Effector memory CD8-positive, alpha-beta T cell (primary cell): ENCODE measurements around the gene PIH1D2.
"Not testable (repeated sequence)": the region's sequence is repeated elsewhere in the genome, so short reads cannot be mapped to it uniquely, and the experiment has no call there.

Experiments used
- ATAC-seq: fragments of 150-1000 bp; cut with Tn5 transposase; replicated peaks from 2 replicates; pipeline ENCODE4 v1.10.0; 2021; ENCODE audit warnings: mild to moderate bottlenecking, moderate library complexity
- DNase-seq, 3 experiments: peaks; one replicate each; pipeline ENCODE4 v3.0.0; 2021
- H3K27ac Mint-ChIP-seq, 2 donors: one replicate each; pipeline ENCODE4 v1.8.0; 2022; ENCODE audit warnings: mild to moderate bottlenecking in 2 of 2, mixed read lengths in 2 of 2, moderate library complexity in 2 of 2
- H3K27me3 Mint-ChIP-seq, 2 donors: one replicate each; pipeline ENCODE4 v1.8.0; 2022; ENCODE audit warnings: mixed read lengths in 2 of 2
- H3K36me3 Mint-ChIP-seq: one replicate; pipeline ENCODE4 v1.8.0; 2022; ENCODE audit warnings: mild to moderate bottlenecking, moderate library complexity, mixed read lengths; ENCODE audit not compliant: insufficient read depth
- H3K4me1 Mint-ChIP-seq, 2 donors: one replicate each; pipeline ENCODE4 v1.8.0; 2022; ENCODE audit warnings: low read depth in 2 of 2, mixed read lengths in 2 of 2
- H3K4me3 Mint-ChIP-seq, 2 donors: one replicate each; pipeline ENCODE4 v1.8.0; 2022; ENCODE audit warnings: mild to moderate bottlenecking in 2 of 2, mixed read lengths in 2 of 2, moderate library complexity in 2 of 2
- H3K9me3 Mint-ChIP-seq, 2 donors: one replicate each; pipeline ENCODE4 v1.8.0; 2022; ENCODE audit warnings: mixed read lengths in 2 of 2

The PIH1D2 gene

GRCh38 chr11:112095302-112095701, 21.5 kb upstream of the PIH1D2 start:
- H3K9me3 Mint-ChIP-seq, H3K27me3 Mint-ChIP-seq, ATAC-seq, DNase-seq, H3K4me1 Mint-ChIP-seq, H3K27ac Mint-ChIP-seq, H3K4me3 Mint-ChIP-seq: not testable (repeated sequence)
- peaks cover 40% of the 10 kb centered on the region for H3K36me3 Mint-ChIP-seq

- Mint-ChIP-seq H3K9me3 (no peaks in the 10 kb centered on the region), H3K27me3 (no peaks in the 10 kb centered on the region), H3K27ac (peak overlapping the region; percentile 98), H3K36me3 (peaks cover 72% of the 10 kb centered on the region), H3K4me3 (peak overlapping the region; percentile 96 to 100), H3K4me1 (peaks cover 41 to 43% of the 10 kb centered on the region in 2 donors)
- no peak for DNase-seq
- no peak for ATAC-seq
These were observed 13.4 kb upstream of the PIH1D2 start for GRCh38 chr11:112087212-112087611.

- peak; percentile 90 for ATAC-seq
- H3K36me3 Mint-ChIP-seq = peaks cover 71% of the 10 kb centered on the region
- peak within 1 kb of the TSS; percentile 98 for H3K27ac Mint-ChIP-seq
- H3K4me3 Mint-ChIP-seq = peak within 1 kb of the TSS; percentile 96 to 100
- H3K9me3 Mint-ChIP-seq = no peaks in the 10 kb centered on the region
- peaks cover 41 to 43% of the 10 kb centered on the region in 2 donors for H3K4me1 Mint-ChIP-seq
- DNase-seq = peak; percentile 94 to 95 (median 95)
- no peaks in the 10 kb centered on the region for H3K27me3 Mint-ChIP-seq
These were observed 12.8 kb upstream of the PIH1D2 start, which contains the start of the genes SDHD and TIMM8B for GRCh38 chr11:112086422-112087191. Gene SDHD, plus strand, starts transcription at chr11:112086873. Its CDS starts 35 bp downstream, at chr11:112086908. Gene TIMM8B, minus strand, starts transcription at chr11:112086756. Its CDS starts 33 bp downstream, at chr11:112086723.

- Mint-ChIP-seq H3K27me3 (no peaks in the 10 kb centered on the region), H3K9me3 (no peaks in the 10 kb centered on the region), H3K36me3 (peaks cover 72% of the 10 kb centered on the region), H3K4me1 (peaks cover 37 to 43% of the 10 kb centered on the region in 2 donors), H3K4me3 (peak overlapping the region; percentile 96 to 100), H3K27ac (peak overlapping the region; percentile 98)
- ATAC-seq (peak; percentile 37), DNase-seq (no peak)
These were observed 12.1 kb upstream of the PIH1D2 start for GRCh38 chr11:112085822-112086421.

GRCh38 chr11:112082729-112083128, 8.9 kb upstream of the PIH1D2 start:
- DNase-seq (no peak), ATAC-seq (no peak)
- no peaks in the 10 kb centered on the region for H3K27me3 Mint-ChIP-seq
- peaks cover 77% of the 10 kb centered on the region for H3K36me3 Mint-ChIP-seq
- no peaks in the 10 kb centered on the region for H3K9me3 Mint-ChIP-seq
- H3K4me1 Mint-ChIP-seq = peaks cover 23 to 24% of the 10 kb centered on the region in 2 donors
- peak overlapping the region in 1 of 2 donors; percentile 21 for H3K27ac Mint-ChIP-seq
- no peak overlapping the region for H3K4me3 Mint-ChIP-seq

GRCh38 chr11:112062923-112063322, 10.9 kb downstream of the PIH1D2 start:
- Mint-ChIP-seq H3K4me1 (no peaks in the 10 kb centered on the region), H3K36me3 (peaks cover 32% of the 10 kb centered on the region), H3K27ac (no peak overlapping the region), H3K27me3 (no peaks in the 10 kb centered on the region), H3K9me3 (no peaks in the 10 kb centered on the region), H3K4me3 (no peak overlapping the region)
- ATAC-seq (no peak), DNase-seq (no peak)

- no peak overlapping the region for H3K27ac Mint-ChIP-seq
- H3K36me3 Mint-ChIP-seq = peaks cover 49% of the 10 kb centered on the region
- ATAC-seq (no peak), DNase-seq (no peak)
- H3K4me3 Mint-ChIP-seq = no peak overlapping the region
- no peaks in the 10 kb centered on the region for H3K9me3 Mint-ChIP-seq
- peaks cover 2 to 7% of the 10 kb centered on the region in 2 donors for H3K4me1 Mint-ChIP-seq
- H3K27me3 Mint-ChIP-seq = no peaks in the 10 kb centered on the region
These were observed 15.7 kb downstream of the PIH1D2 start for GRCh38 chr11:112058103-112058502.

- ATAC-seq (no peak), DNase-seq (no peak)
- Mint-ChIP-seq H3K4me1 (peaks cover 2 to 7% of the 10 kb centered on the region in 2 donors), H3K27me3 (no peaks in the 10 kb centered on the region), H3K9me3 (no peaks in the 10 kb centered on the region), H3K27ac (peak overlapping the region in 1 of 2 donors; percentile 85), H3K36me3 (peaks cover 48% of the 10 kb centered on the region), H3K4me3 (no peak overlapping the region)
These were observed 16.6 kb downstream of the PIH1D2 start for GRCh38 chr11:112057170-112057569.

- H3K4me3 Mint-ChIP-seq = no peak overlapping the region
- no peak for DNase-seq
- H3K9me3 Mint-ChIP-seq = no peaks in the 10 kb centered on the region
- peaks cover 36% of the 10 kb centered on the region for H3K36me3 Mint-ChIP-seq
- ATAC-seq = no peak
- H3K4me1 Mint-ChIP-seq = peaks cover 4 to 6% of the 10 kb centered on the region in 2 donors
- no peaks in the 10 kb centered on the region for H3K27me3 Mint-ChIP-seq
- H3K27ac Mint-ChIP-seq = no peak overlapping the region
These were observed 22.0 kb downstream of the PIH1D2 start for GRCh38 chr11:112051768-112052167.

GRCh38 chr11:112050721-112051120, 23.1 kb downstream of the PIH1D2 start:
- H3K27ac Mint-ChIP-seq = peak overlapping the region in 1 of 2 donors; percentile 52
- peaks cover 41% of the 10 kb centered on the region for H3K36me3 Mint-ChIP-seq
- H3K4me1 Mint-ChIP-seq = peaks cover 4 to 6% of the 10 kb centered on the region in 2 donors
- H3K4me3 Mint-ChIP-seq = no peak overlapping the region
- ATAC-seq (no peak), DNase-seq (no peak)
- H3K9me3 Mint-ChIP-seq = no peaks in the 10 kb centered on the region
- H3K27me3 Mint-ChIP-seq = no peaks in the 10 kb centered on the region

- H3K27me3 Mint-ChIP-seq = no peaks in the 10 kb centered on the region
- no peaks in the 10 kb centered on the region for H3K9me3 Mint-ChIP-seq
- no peak overlapping the region for H3K27ac Mint-ChIP-seq
- H3K4me3 Mint-ChIP-seq = no peak overlapping the region
- no peak for ATAC-seq
- H3K36me3 Mint-ChIP-seq = peaks cover 46% of the 10 kb centered on the region
- peaks cover 4 to 6% of the 10 kb centered on the region in 2 donors for H3K4me1 Mint-ChIP-seq
- no peak for DNase-seq
These were observed 24.0 kb downstream of the PIH1D2 start for GRCh38 chr11:112049777-112050176.

- H3K4me3 Mint-ChIP-seq, H3K27ac Mint-ChIP-seq, ATAC-seq, H3K27me3 Mint-ChIP-seq, DNase-seq, H3K4me1 Mint-ChIP-seq, H3K9me3 Mint-ChIP-seq: not testable (repeated sequence)
- H3K36me3 Mint-ChIP-seq = peaks cover 53% of the 10 kb centered on the region
These were observed 25.6 kb downstream of the PIH1D2 start for GRCh38 chr11:112048256-112048655.

GRCh38 chr11:112046647-112047046, 27.2 kb downstream of the PIH1D2 start:
- Mint-ChIP-seq H3K4me1 (peaks cover 6 to 11% of the 10 kb centered on the region in 2 donors), H3K36me3 (peaks cover 48% of the 10 kb centered on the region)
- H3K4me3 Mint-ChIP-seq, H3K9me3 Mint-ChIP-seq, DNase-seq, H3K27me3 Mint-ChIP-seq, H3K27ac Mint-ChIP-seq, ATAC-seq: not testable (repeated sequence)

- Mint-ChIP-seq H3K36me3 (peaks cover 44% of the 10 kb centered on the region), H3K27ac (peak overlapping the region in 1 of 2 donors; percentile 28), H3K27me3 (no peaks in the 10 kb centered on the region), H3K4me1 (peaks cover 9 to 22% of the 10 kb centered on the region in 2 donors), H3K4me3 (no peak overlapping the region), H3K9me3 (no peaks in the 10 kb centered on the region)
- ATAC-seq = no peak
- no peak for DNase-seq
These were observed 28.9 kb downstream of the PIH1D2 start for GRCh38 chr11:112044961-112045360.
